Liver (tissue), 9 donors: ENCODE measurements around the gene NUDT16L1. TPM values are rescaled to one million over a fixed set of nuclear protein-coding genes. Genes with fewer than 3 reads are reported as not detected.

Experiments
- DNase-seq: peaks from one replicate; pipeline ENCODE4 v3.0.0-alpha.2; 2017; ENCODE audit warnings: low spot score
- H3K27ac ChIP-seq, 2 donors: one replicate each; pipeline ENCODE4 v1.7.0; 2013; ENCODE audit warnings: inconsistent platforms in 2 of 2, low read length in 2 of 2, control low read depth in 1 of 2, low read depth in 1 of 2, mild to moderate bottlenecking in 1 of 2
- H3K27me3 ChIP-seq, 4 donors: one replicate each; pipeline versions ENCODE4 v1.6.1 to v1.7.0; 2013; ENCODE audit warnings: low read length in 3 of 4, inconsistent platforms in 1 of 4, mild to moderate bottlenecking in 1 of 4, moderate library complexity in 1 of 4; ENCODE audit not compliant: control insufficient read depth in 4 of 4, insufficient read depth in 4 of 4
- H3K36me3 ChIP-seq, 4 donors: one replicate each; pipeline versions ENCODE4 v1.6.1 to v1.7.0; 2013; ENCODE audit warnings: low read length in 3 of 4, mild to moderate bottlenecking in 3 of 4, low read depth in 1 of 4, moderate library complexity in 1 of 4; ENCODE audit not compliant: control insufficient read depth in 4 of 4, insufficient read depth in 3 of 4
- H3K4me1 ChIP-seq, 4 donors: one replicate each; pipeline versions ENCODE4 v1.6.1 to v1.7.0; 2013; ENCODE audit warnings: low read length in 3 of 4, mild to moderate bottlenecking in 3 of 4, moderate library complexity in 1 of 4; ENCODE audit not compliant: control insufficient read depth in 4 of 4, insufficient read depth in 4 of 4
- H3K4me3 ChIP-seq, 3 donors: one replicate each; pipeline versions ENCODE4 v1.6.1 to v1.7.0; 2013; ENCODE audit warnings: low read length in 3 of 3, control low read depth in 1 of 3, low read depth in 1 of 3, mild to moderate bottlenecking in 1 of 3
- H3K9ac ChIP-seq, 2 donors: one replicate each; pipeline ENCODE4 v1.7.0; 2013; ENCODE audit warnings: low read length in 2 of 2, mild to moderate bottlenecking in 2 of 2, moderate library complexity in 2 of 2, control low read depth in 1 of 2, low read depth in 1 of 2
- H3K9me3 ChIP-seq, 4 donors: one replicate each; pipeline versions ENCODE4 v1.6.1 to v1.7.0; 2013; ENCODE audit warnings: low read length in 3 of 4; ENCODE audit not compliant: control insufficient read depth in 4 of 4
- ATF3 ChIP-seq: IDR thresholded peaks from 2 replicates; pipeline ENCODE4 v1.6.1; 2016; ENCODE audit warnings: antibody characterized with exemption
- CTCF ChIP-seq: fragments of 150-350 bp; IDR thresholded peaks from 2 replicates; pipeline ENCODE4 v1.5.1; 2017; ENCODE audit warnings: improper control_type of control experiment, low read depth, low read length; ENCODE audit not compliant: missing input control
- FOXA1 ChIP-seq: IDR thresholded peaks from 2 replicates; pipeline ENCODE4 v1.6.1; 2016; ENCODE audit warnings: antibody characterized with exemption
- FOXA2 ChIP-seq: IDR thresholded peaks from 2 replicates; pipeline ENCODE4 v1.6.1; 2016; ENCODE audit warnings: antibody characterized with exemption
- HNF4A ChIP-seq, 2 donors: conservative IDR thresholded peaks; 2 replicates each; pipeline ENCODE4 v1.6.1; 2016; ENCODE audit warnings: antibody characterized with exemption in 2 of 2, mild to moderate bottlenecking in 2 of 2
- JUND ChIP-seq, 2 donors: IDR thresholded peaks; 2 replicates each; pipeline ENCODE4 v1.6.1; 2016; ENCODE audit warnings: antibody characterized with exemption in 2 of 2
- MAX ChIP-seq: IDR thresholded peaks from 2 replicates; pipeline ENCODE4 v1.6.1; 2016; ENCODE audit warnings: antibody characterized with exemption
- NR2F2 ChIP-seq: IDR thresholded peaks from 2 replicates; pipeline ENCODE4 v1.6.1; 2016; ENCODE audit warnings: antibody characterized with exemption
- REST ChIP-seq: IDR thresholded peaks from 2 replicates; pipeline ENCODE4 v1.6.1; 2016; ENCODE audit warnings: antibody characterized with exemption, mild to moderate bottlenecking
- RXRA ChIP-seq, 2 donors: IDR thresholded peaks; 2 replicates each; pipeline ENCODE4 v1.6.1; 2017 to 2018; ENCODE audit warnings: antibody characterized with exemption in 2 of 2, mild to moderate bottlenecking in 1 of 2
- TAF1 ChIP-seq: conservative IDR thresholded peaks from 2 replicates; pipeline ENCODE4 v1.6.1; 2016; ENCODE audit warnings: antibody characterized with exemption, mild to moderate bottlenecking
- YY1 ChIP-seq: IDR thresholded peaks from 2 replicates; pipeline ENCODE4 v1.6.1; 2016; ENCODE audit warnings: antibody characterized with exemption, mild to moderate bottlenecking
- WGBS: extraction: QIAGEN DNeasy Blood & Tissue Kit; methylation state at CpG from one replicate; pipeline ENCODE4 v1.1.7; 2013; 5-methylcytosine and 5-hydroxymethylcytosine counted together
- polyA plus RNA-seq, 2 donors: library from polyadenylated mRNA; stranded (reverse) in 1 of 2; unstranded in 1 of 2; fragments of 200-250 nt in 1 of 2; fragments of >200 nt in 1 of 2; fragmentation: Nextera tagmentation in 1 of 2; extraction: Ambion mirVana in 1 of 2; gene quantifications; one replicate each; pipeline versions ENCODE4 v1.2.1 to v1.2.3, GENCODE V29; 2013 to 2015
- total RNA-seq, 2 donors: library from RNA; depleted of rRNA; stranded (reverse); fragments of >200 nt; gene quantifications; one replicate each; pipeline ENCODE4 v1.2.3, GENCODE V29; 2014
- donor health status: healthy.
- donor health status: healthy.
- donor health status: healthy.
- donor health status: healthy.
- donor health status: healthy.

NUDT16L1 gene
- total and polyA plus RNA-seq, 4 donors: 22.4 to 43.4 (median 36.3) TPM

GRCh38 chr16:4656695-4657686, 36.4 kb upstream of the NUDT16L1 start:
- Histone ChIP-seq H3K36me3 (peaks cover 0 to 20% (median 12%) of the 10 kb centered on the region in 4 donors), H3K4me3 (no peak overlapping the region), H3K27me3 (no peaks in the 10 kb centered on the region), H3K9me3 (no peaks in the 10 kb centered on the region), H3K9ac (no peak overlapping the region), H3K27ac (no peak overlapping the region), H3K4me1 (peaks cover 10 to 36% (median 22%) of the 10 kb centered on the region in 4 donors)
- 94% methylated on average over 25 of the region's 25 CpGs for WGBS
- DNase-seq: no peak
- no peak for TF ChIP-seq MAX
- no peak for TF ChIP-seq TAF1
- no peak for TF ChIP-seq ATF3
- TF ChIP-seq FOXA2: no peak

GRCh38 chr16:4659363-4660353, 33.7 kb upstream of the NUDT16L1 start:
- no peak overlapping the region for H3K9ac ChIP-seq
- H3K9me3 ChIP-seq: no peaks in the 10 kb centered on the region
- no peak overlapping the region for H3K27ac ChIP-seq
- peaks cover 11 to 35% (median 24%) of the 10 kb centered on the region in 4 donors for H3K4me1 ChIP-seq
- 97% methylated on average over 29 of the region's 29 CpGs for WGBS
- peaks cover 0 to 19% (median 11%) of the 10 kb centered on the region in 4 donors for H3K36me3 ChIP-seq
- DNase-seq: no peak
- TF ChIP-seq RXRA (IDR thresholded peaks at IDR 0.05) (no peak), MAX (no peak), HNF4A (conservative IDR thresholded peaks at IDR 0.05) (no peak), YY1 (no peak), FOXA1 (no peak), JUND (IDR thresholded peaks at IDR 0.05) (no peak), REST (no peak), NR2F2 (no peak), CTCF (no peak)
- no peak overlapping the region for H3K4me3 ChIP-seq
- H3K27me3 ChIP-seq: no peaks in the 10 kb centered on the region
